Suprapubic skin (tissue), 4 donors: Measurements from ENCODE around the gene AGPAT2. TPM values are rescaled to one million over a fixed set of nuclear protein-coding genes. Genes with fewer than 3 reads are reported as not detected.

ENCODE experiments used
- DNase-seq, 2 donors: peaks; one replicate each; pipeline ENCODE4 v3.0.0-alpha.2; 2019; ENCODE audit warnings: low spot score in 2 of 2
- H3K27ac ChIP-seq: fragments of 200-600 bp; sonication (generic); one replicate; pipeline ENCODE4 v1.5.1; 2019
- H3K27me3 ChIP-seq: fragments of 200-600 bp; sonication (generic); one replicate; pipeline ENCODE4 v1.5.1; 2019
- H3K36me3 ChIP-seq: fragments of 200-600 bp; sonication (generic); one replicate; pipeline ENCODE4 v1.5.1; 2019
- H3K4me1 ChIP-seq: fragments of 200-600 bp; sonication (generic); one replicate; pipeline ENCODE4 v1.5.1; 2019
- H3K4me3 ChIP-seq: fragments of 200-600 bp; sonication (generic); one replicate; pipeline ENCODE4 v1.5.1; 2019; ENCODE audit warnings: mild to moderate bottlenecking
- H3K9me3 ChIP-seq: fragments of 200-600 bp; sonication (generic); one replicate; pipeline ENCODE4 v1.5.1; 2019
- CTCF ChIP-seq, 2 donors: fragments of 200-600 bp in 1 of 2; fragments of 450-650 bp in 1 of 2; sonication (generic) in 1 of 2; IDR thresholded peaks; one replicate each; pipeline ENCODE4 v1.5.1; 2016 to 2019; ENCODE audit warnings: antibody characterized with exemption in 2 of 2, mild to moderate bottlenecking in 1 of 2, moderate library complexity in 1 of 2
- EP300 ChIP-seq: sonication (generic); formaldehyde crosslinking; IDR thresholded peaks from one replicate; pipeline ENCODE4 v1.6.1; 2017; ENCODE audit warnings: antibody characterized with exemption
- POLR2A ChIP-seq, 2 donors: fragments of 450-650 bp; IDR thresholded peaks; one replicate each; pipeline ENCODE4 v1.6.1; 2017; ENCODE audit warnings: antibody characterized with exemption in 2 of 2, mild to moderate bottlenecking in 2 of 2, moderate library complexity in 2 of 2
- POLR2AphosphoS5 ChIP-seq, 3 donors: sonication (generic); formaldehyde crosslinking; IDR thresholded peaks; one replicate each; pipeline ENCODE4 v1.6.1; 2017; ENCODE audit warnings: antibody characterized with exemption in 3 of 3
- WGBS: methylation state at CpG from one replicate; pipeline ENCODE4 v1.1.5; 2018; 5-methylcytosine and 5-hydroxymethylcytosine counted together
- total RNA-seq, 4 donors: library from RNA; depleted of rRNA; stranded (reverse); fragments of >200 nt; gene quantifications; one replicate each; pipeline ENCODE4 v1.1.0, GENCODE V29; 2016

AGPAT2 gene
- total RNA-seq, 4 donors from 2014 or later: 43.5 to 73.2 (median 63.5) TPM

DNA sequence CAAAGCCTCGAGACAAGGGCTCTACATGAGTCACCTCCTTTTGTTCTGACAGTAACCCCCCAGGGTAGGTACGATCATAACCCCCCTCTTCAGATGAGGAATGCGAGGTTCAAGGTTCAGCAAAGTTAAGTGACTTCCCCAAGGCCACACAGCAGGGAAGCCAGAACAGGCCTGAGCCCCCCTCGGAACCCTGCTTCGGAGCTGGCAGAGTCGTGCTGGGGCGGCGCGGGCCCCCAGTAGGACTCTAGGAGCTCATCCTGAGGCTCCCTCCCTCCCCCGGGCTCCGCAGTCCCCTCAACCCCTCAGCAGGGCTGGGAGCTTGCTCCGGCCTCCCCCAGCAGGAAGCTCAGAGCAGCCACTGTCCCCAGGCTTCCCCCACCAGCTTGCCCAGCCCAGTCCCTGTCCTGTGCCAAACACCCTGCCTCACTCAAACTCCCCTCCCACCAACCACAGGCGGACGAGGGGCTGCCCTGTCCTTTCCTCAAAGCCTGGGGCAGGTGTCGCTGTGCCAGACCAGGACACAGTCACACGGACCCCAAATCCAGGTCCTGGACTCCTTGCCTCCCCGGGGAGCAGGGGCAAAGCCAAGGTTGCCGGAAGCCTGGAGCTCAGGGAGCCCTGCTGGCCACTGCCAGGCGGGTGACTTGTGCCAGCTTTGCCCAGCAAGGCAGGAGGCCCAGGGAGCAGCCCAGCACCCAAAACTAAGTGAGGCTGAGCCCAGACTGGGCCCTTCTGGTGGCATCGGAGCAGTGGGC lies 5.1 kb downstream of the AGPAT2 start:
- H3K4me1 ChIP-seq: peaks cover 38% of the 10 kb centered on the region
- TF ChIP-seq CTCF (IDR thresholded peaks at IDR 0.05) (no peak), EP300 (no peak)
- no peaks in the 10 kb centered on the region for H3K9me3 ChIP-seq
- H3K27ac ChIP-seq: no peak overlapping the region
- H3K36me3 ChIP-seq: peaks cover 2% of the 10 kb centered on the region
- no peak overlapping the region for H3K4me3 ChIP-seq
- no peak for DNase-seq
- H3K27me3 ChIP-seq: no peaks in the 10 kb centered on the region
- 91% methylated on average over 13 of the region's 20 CpGs for WGBS

DNA sequence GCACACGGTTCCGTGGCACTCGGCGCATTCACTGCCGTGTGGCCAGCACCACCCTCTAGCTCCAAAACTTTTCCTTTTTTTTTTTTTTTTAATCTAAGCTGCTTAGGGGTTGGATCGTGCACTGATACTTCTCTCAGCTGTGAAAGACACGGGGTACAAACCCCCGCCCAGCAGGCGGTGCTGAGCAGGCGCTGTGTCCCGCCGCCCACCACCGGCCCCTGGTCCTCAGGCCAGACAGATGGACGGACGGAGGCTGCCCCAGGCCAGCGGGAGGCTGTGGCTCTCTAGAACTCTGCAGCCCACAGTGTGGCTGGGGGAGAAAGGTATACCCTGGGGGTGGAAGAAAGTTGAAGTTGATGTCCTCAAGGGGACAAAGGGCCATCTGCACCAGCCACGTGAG lies 6.2 kb downstream of the AGPAT2 start:
- no peak for DNase-seq
- no peak overlapping the region for H3K4me3 ChIP-seq
- no peak overlapping the region for H3K27ac ChIP-seq
- peaks cover 13% of the 10 kb centered on the region for H3K36me3 ChIP-seq
- H3K9me3 ChIP-seq: no peaks in the 10 kb centered on the region
- WGBS: 97% methylated on average over 17 of the region's 17 CpGs
- no peaks in the 10 kb centered on the region for H3K27me3 ChIP-seq
- peaks cover 33% of the 10 kb centered on the region for H3K4me1 ChIP-seq
- no peak for TF ChIP-seq CTCF (IDR thresholded peaks at IDR 0.05)
- no peak for TF ChIP-seq POLR2A (IDR thresholded peaks at IDR 0.05)
- no peak for TF ChIP-seq POLR2AphosphoS5 (IDR thresholded peaks at IDR 0.05)
- no peak for TF ChIP-seq EP300

- Histone ChIP-seq H3K9me3 (no peaks in the 10 kb centered on the region), H3K4me3 (no peak overlapping the region), H3K27ac (no peak overlapping the region), H3K4me1 (peaks cover 18% of the 10 kb centered on the region), H3K36me3 (peaks cover 23% of the 10 kb centered on the region), H3K27me3 (no peaks in the 10 kb centered on the region)
- 39% methylated on average over 14 of the region's 22 CpGs for WGBS
- TF ChIP-seq POLR2AphosphoS5 (IDR thresholded peaks at IDR 0.05): no peak
- TF ChIP-seq CTCF (IDR thresholded peaks at IDR 0.05): no peak
- no peak for TF ChIP-seq POLR2A (IDR thresholded peaks at IDR 0.05)
- no peak for TF ChIP-seq EP300
- DNase-seq: no peak
These were observed 7.8 kb downstream of the AGPAT2 start for GRCh38 chr9:136679431-136679941.

DNA sequence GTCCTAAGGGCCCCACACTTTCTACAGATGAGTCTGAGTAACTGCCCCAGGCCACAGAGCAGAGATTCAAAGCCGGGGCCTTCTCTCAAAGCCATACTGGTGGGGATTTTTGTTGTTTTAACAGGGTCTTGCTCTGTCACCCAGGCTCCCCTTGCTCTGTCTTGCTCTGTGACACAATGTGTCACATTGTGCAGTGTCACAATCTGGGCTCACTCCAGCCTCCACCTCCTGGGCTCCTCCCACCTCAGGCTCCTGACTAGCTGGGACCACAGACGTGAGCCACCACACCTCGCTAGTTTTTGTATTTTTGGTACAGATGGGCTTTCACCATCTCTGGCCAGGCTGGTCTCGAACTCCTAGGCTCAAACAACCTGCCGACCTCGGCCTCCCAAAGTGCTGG lies 8.6 kb downstream of the AGPAT2 start:
- no peak for TF ChIP-seq POLR2A (IDR thresholded peaks at IDR 0.05)
- TF ChIP-seq POLR2AphosphoS5 (IDR thresholded peaks at IDR 0.05): no peak
- Histone ChIP-seq H3K4me3 (no peak overlapping the region), H3K4me1 (peaks cover 16% of the 10 kb centered on the region), H3K27me3 (no peaks in the 10 kb centered on the region), H3K36me3 (peaks cover 32% of the 10 kb centered on the region), H3K9me3 (no peaks in the 10 kb centered on the region), H3K27ac (no peak overlapping the region)
- WGBS: 80% methylated on average over 6 of the region's 6 CpGs
- DNase-seq: no peak

DNA sequence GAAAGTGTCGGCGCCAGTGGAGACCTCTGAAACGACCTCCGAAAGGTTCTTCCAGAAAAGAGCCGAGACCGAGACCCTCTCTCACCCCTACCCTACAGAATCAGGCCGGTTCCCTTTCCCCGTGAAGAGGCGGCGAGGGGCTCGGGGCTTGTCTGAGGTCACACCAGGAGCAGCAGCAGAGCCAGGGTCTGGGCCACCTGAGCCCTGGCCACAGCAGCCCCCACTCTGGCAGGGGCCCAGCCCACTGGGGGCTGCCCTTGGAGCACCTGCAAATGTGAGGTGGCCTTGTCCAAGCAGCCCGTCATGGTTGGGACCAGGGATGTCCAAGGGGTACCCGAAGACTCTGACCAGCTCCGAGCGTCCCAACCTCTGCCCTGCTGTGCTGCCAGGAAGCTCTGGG lies 9.2 kb downstream of the AGPAT2 start:
- no peaks in the 10 kb centered on the region for H3K9me3 ChIP-seq
- peaks cover 38% of the 10 kb centered on the region for H3K36me3 ChIP-seq
- H3K27ac ChIP-seq: no peak overlapping the region
- H3K4me1 ChIP-seq: peaks cover 16% of the 10 kb centered on the region
- TF ChIP-seq POLR2A (IDR thresholded peaks at IDR 0.05) (no peak), EP300 (no peak), CTCF (IDR thresholded peaks at IDR 0.05) (no peak), POLR2AphosphoS5 (IDR thresholded peaks at IDR 0.05) (no peak)
- H3K4me3 ChIP-seq: no peak overlapping the region
- DNase-seq: no peak
- H3K27me3 ChIP-seq: no peaks in the 10 kb centered on the region
- 93% methylated on average over 5 of the region's 15 CpGs for WGBS
